OCI-LY7 (cell line): ENCODE measurements around the gene MACROD2.

Source experiments
- CTCF ChIP-seq: fragments of 200-600 bp; sonication (generic); conservative IDR thresholded peaks from 2 replicates; pipeline ENCODE4 v1.5.1; 2014; ENCODE audit warnings: mild to moderate bottlenecking, antibody characterized with exemption, low read length, moderate library complexity, mixed read lengths
- EZH2phosphoT487 ChIP-seq: fragments of 200-600 bp; sonication (generic); IDR thresholded peaks from 2 replicates; pipeline ENCODE4 v1.6.1; 2018; ENCODE audit warnings: low read depth, borderline replicate concordance, mild to moderate bottlenecking, mixed run types, antibody characterized with exemption, low read length, moderate library complexity, mixed read lengths

GRCh38 chr20:14559612-14560011 is 564.3 kb downstream of the MACROD2 start:
- no peak for TF ChIP-seq CTCF
- no peak for TF ChIP-seq EZH2phosphoT487
